Panc1 (cell line): ENCODE results near the gene MYF5.

Experiments used
- CTCF ChIP-seq: fragments of 450-650 bp; IDR thresholded peaks from 2 replicates; pipeline ENCODE4 v1.5.1; 2017; ENCODE audit warnings: mild to moderate bottlenecking
- TF ChIP-seq, protein P1 (sequence below), 2 experiments: IDR thresholded peaks; 2 replicates each; pipeline ENCODE4 v1.6.1; 2011 to 2012; ENCODE audit warnings: low read depth in 2 of 2, control low read depth in 1 of 2, low read length in 1 of 2, mild to moderate bottlenecking in 1 of 2, moderate library complexity in 1 of 2; ENCODE audit not compliant: insufficient read depth in 1 of 2

GRCh38 chr12:80766210-80766609 lies 49.5 kb downstream of the MYF5 start:
- no peak for TF ChIP-seq CTCF
- TF ChIP-seq, protein P1, sequence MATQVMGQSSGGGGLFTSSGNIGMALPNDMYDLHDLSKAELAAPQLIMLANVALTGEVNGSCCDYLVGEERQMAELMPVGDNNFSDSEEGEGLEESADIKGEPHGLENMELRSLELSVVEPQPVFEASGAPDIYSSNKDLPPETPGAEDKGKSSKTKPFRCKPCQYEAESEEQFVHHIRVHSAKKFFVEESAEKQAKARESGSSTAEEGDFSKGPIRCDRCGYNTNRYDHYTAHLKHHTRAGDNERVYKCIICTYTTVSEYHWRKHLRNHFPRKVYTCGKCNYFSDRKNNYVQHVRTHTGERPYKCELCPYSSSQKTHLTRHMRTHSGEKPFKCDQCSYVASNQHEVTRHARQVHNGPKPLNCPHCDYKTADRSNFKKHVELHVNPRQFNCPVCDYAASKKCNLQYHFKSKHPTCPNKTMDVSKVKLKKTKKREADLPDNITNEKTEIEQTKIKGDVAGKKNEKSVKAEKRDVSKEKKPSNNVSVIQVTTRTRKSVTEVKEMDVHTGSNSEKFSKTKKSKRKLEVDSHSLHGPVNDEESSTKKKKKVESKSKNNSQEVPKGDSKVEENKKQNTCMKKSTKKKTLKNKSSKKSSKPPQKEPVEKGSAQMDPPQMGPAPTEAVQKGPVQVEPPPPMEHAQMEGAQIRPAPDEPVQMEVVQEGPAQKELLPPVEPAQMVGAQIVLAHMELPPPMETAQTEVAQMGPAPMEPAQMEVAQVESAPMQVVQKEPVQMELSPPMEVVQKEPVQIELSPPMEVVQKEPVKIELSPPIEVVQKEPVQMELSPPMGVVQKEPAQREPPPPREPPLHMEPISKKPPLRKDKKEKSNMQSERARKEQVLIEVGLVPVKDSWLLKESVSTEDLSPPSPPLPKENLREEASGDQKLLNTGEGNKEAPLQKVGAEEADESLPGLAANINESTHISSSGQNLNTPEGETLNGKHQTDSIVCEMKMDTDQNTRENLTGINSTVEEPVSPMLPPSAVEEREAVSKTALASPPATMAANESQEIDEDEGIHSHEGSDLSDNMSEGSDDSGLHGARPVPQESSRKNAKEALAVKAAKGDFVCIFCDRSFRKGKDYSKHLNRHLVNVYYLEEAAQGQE (IDR thresholded peaks at IDR 0.05; ENCODE audit: insufficient read depth in 1 of 2, low read depth in 2 of 2, low read length in 1 of 2), result no peak
